Hippocampal formation (tissue), 2 donors: ENCODE results near the gene NR2C2.

Experiments used
- DNase-seq, 2 donors: peaks; one replicate each; lab custom pipeline; 2025; lab: John Stamatoyannopoulos, UW

NR2C2 gene

GRCh38 chr3:15023249-15023648 lies 75.9 kb downstream of the NR2C2 start:
- DNase-seq = no peak

GRCh38 chr3:15023719-15024118 lies 76.3 kb downstream of the NR2C2 start:
- no peak for DNase-seq

GRCh38 chr3:15029625-15030024 lies 82.2 kb downstream of the NR2C2 start:
- no peak for DNase-seq

GRCh38 chr3:15032650-15033049 lies 85.3 kb downstream of the NR2C2 start:
- no peak for DNase-seq

DNA sequence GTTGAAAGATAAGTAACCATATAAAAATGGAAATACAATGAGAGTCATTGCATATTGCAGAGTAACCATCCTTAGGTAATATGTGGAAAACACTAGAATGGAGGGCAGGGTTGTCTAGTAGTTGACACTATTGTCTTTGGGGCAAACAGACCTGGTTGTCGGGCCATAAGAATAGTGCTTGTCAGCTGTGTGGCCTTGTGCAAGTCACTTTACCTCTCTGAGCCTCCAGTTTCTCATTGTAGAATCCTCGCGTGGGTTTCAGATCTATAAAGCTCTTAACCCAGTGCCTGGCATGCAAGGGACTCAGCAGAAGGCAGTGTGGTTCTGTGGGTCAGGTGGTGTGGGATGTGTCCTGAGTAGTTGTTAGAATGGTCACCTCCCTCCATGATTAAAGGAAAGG lies 85.7 kb downstream of the NR2C2 start:
- no peak for DNase-seq

GRCh38 chr3:15038306-15038705 lies 90.9 kb downstream of the NR2C2 start:
- no peak for DNase-seq

GRCh38 chr3:15040844-15041243 lies 93.5 kb downstream of the NR2C2 start:
- no peak for DNase-seq

- DNase-seq = no peak
Measured at GRCh38 chr3:15041950-15042349, 94.6 kb downstream of the NR2C2 start.

DNA sequence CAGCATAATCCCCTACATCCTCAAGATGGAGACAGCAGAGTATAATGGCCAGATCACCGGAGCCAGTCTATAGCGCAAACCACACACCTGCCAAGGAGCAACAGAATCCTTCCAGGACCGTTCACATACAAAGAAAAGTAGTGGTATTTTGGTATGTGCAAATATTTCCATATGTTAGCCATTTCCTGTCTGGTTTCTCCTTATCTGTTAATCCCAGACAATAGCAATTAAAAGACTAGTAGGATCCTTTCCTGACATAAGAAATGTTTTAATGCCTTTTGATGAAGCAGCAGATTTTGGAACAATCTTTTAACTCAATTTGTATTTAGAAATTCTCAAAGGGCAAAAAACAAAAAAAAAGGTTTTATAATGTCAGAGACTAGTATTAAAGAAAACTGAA lies 95.6 kb downstream of the NR2C2 start:
- no peak for DNase-seq

GRCh38 chr3:15043408-15044171 lies 96.2 kb downstream of the NR2C2 start:
- DNase-seq = no peak

DNA sequence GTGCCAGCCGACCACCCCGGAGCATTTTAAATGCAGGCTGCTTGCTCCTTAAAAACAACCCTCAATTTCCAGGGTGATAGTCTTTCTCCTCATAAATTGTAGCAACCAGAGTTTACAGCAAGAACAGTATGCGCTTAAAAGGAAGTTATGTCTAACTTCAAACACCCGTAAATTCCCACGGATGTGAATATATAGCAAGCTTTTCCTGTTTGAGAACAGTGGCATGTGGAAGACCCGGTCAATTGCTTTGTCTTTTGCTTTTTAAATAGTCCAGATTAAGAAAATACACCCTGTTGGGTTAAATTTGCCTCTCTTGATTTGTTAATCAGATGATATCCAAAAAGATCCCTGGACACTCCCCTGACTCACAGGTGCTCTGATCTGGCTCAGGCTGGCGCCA lies 96.9 kb downstream of the NR2C2 start:
- DNase-seq = no peak

- no peak for DNase-seq
Measured at GRCh38 chr3:15045667-15046066, 98.3 kb downstream of the NR2C2 start.

DNA sequence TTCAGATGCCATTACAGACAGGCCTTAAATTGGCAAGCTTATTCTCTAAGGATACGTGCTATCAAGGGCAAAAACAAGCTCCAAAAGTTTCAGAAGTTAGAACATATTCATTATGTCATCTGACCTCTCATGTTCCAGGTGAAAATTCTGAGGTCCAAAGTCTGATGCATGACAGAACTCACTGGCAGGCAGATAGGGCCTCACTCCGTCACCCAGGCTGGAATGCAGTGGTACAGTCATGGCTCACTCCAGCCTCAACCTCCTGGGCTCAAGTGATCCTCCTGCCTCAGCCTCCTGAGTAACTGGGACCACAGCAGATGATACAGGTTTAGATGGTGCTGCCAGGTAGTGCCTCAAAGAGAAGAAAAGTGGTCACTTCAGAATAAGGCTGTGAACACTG lies 102.2 kb downstream of the NR2C2 start:
- no peak for DNase-seq

- DNase-seq = no peak
Measured at GRCh38 chr3:15050405-15051092, 103.2 kb downstream of the NR2C2 start.

- no peak for DNase-seq
Measured at GRCh38 chr3:15051531-15051930, 104.1 kb downstream of the NR2C2 start.

GRCh38 chr3:15052335-15053242 lies 105.2 kb downstream of the NR2C2 start:
- no peak for DNase-seq

GRCh38 chr3:15053541-15053940 lies 106.2 kb downstream of the NR2C2 start:
- DNase-seq = no peak

GRCh38 chr3:15055019-15055557 lies 107.7 kb downstream of the NR2C2 start:
- DNase-seq = no peak

DNA sequence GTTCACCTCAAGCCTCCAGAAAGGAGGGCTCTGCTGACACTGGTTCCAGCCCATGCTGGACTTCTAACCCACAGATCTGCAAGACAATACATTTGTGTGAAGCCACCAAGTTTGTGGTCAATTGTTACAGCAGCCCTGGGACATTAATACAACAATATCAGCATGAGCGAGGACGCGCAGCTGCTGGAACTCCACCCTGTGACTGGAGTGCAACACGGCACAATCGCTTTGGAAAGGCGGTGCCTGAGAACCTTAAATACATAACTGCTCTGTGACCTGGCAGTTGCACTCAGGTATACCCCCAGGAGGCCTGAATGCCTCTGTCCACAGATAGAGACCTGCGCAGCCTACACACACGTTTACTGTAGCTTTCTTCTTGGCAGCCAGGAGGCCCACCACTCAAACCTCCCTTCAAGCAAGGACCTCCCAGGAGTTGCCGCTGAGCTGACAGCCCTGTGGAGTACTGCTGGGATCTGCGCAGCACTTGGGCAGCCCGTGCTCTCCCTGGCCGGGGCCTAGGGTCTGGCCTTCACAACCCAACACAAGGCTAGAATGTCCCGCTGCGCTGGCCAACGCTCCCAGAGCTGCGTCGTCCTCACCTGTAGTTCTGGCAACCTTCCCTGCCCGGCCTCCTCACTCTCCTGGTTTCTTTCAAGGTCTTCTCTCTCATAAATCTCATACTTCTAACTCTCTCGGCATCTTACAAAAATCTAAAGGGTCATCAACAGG lies 109.5 kb downstream of the NR2C2 start:
- no peak for DNase-seq

GRCh38 chr3:15060029-15060428 lies 112.6 kb downstream of the NR2C2 start:
- DNase-seq = no peak

DNA sequence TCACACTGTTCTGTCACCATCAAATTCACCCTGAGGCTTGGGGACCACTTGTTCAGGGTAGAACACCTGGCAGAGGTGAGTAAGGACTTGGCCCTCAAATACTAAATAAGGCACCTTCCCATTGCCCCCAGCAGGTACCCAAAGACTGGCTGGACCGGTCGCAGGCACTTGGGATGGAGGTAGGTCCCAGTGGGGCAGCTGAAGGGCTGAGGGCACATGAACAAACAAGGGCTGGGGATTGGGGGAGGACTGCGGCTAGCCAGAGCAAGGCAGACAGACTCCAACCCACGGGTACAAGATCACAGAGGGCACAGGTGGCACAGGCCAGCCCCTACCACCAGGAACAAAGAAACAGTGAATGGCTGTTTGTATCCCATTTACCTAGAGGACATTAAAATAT lies 115.9 kb downstream of the NR2C2 start:
- DNase-seq = no peak
